Inflammatory macrophage treated with lipopolysaccharide for 1 hour (primary cell): ENCODE measurements around the gene PRAMEF8.
"Not testable (repeated sequence)": the region's sequence is repeated elsewhere in the genome, so short reads cannot be mapped to it uniquely, and the experiment has no call there.

Experiments
- DNase-seq, 2 donors: peaks; one replicate each; pipeline ENCODE4 v3.0.0-alpha.2; 2020 to 2022

The PRAMEF8 gene

GRCh38 chr1:13285037-13285436, at the start of gene PRAMEF8:
Gene PRAMEF8 (minus strand): TSS chr1:13285137. CDS start chr1:13284091, 1,046 bp downstream.
- DNase-seq = not testable (repeated sequence)

DNA sequence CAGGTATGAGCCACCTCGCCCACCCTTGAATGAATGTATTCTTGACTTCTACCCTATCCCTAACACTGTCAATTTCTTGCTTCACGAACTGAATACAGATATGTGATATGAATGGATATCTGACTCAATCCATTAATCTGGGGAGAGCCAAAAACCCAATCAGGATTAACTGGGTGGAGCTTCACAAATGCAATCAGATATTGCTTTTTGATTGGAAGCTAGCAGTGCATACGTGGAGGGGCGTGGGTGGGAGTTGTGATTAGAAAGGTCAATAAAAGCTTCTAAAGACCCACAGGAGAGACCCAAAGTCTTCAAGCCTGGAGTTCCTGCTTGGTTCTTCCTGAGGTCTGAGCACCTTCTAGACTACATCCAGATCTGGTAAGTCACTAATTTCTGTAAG, 30.3 kb upstream of the PRAMEF8 start, which contains the start of gene PRAMEF15:
Gene PRAMEF15 (plus strand): TSS at position 301 of the 400 bp plus-strand sequence. CDS start 2,827 bp downstream, outside the sequence.
- not testable (repeated sequence) for DNase-seq

DNA sequence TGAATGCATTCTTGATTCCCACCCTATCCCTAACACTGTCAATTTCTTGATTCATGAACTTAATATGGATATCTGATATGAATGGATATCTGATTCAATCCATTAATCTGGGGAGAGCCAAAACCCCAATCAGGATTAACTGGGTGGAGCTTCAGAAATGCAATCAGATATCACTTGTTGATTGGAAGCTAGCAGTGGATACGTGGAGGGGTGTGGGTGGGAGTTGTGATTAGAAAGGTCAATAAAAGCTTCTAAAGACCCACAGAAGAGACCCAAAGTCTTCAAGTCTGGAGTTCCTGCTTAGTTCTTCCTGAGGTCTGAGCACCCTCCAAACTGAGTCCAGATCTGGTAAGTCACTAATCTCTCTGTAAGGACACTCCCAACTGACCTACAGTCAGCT, 18.3 kb upstream of the PRAMEF8 start, which contains the start of gene PRAMEF33:
Gene PRAMEF33 (plus strand): TSS at position 301 of the 400 bp plus-strand sequence. CDS start 2,416 bp downstream, outside the sequence.
- not testable (repeated sequence) for DNase-seq

- DNase-seq = not testable (repeated sequence)
Measured at GRCh38 chr1:13302197-13302596, 17.3 kb upstream of the PRAMEF8 start.

DNA sequence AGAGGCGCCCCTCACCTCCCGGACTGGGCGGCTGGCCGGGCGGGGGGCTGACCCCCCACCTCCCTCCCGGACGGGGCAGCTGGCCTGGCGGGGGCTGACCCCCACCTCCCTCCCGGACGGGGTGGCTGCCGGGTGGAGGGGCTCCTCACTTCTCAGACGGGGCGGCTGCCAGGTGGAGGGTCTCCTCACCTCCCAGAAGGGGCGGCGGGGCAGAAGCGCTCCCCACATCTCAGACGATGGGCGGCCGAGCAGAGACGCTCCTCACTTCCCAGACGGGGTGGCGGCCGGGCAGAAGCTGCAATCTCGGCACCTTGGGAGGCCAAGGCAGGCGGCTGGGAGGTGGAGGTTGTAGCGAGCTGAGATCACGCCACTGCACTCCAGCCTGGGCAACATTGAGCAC, 13.8 kb upstream of the PRAMEF8 start:
- not testable (repeated sequence) for DNase-seq

- DNase-seq = not testable (repeated sequence)
Measured at GRCh38 chr1:13297216-13297931, 12.4 kb upstream of the PRAMEF8 start.

DNA sequence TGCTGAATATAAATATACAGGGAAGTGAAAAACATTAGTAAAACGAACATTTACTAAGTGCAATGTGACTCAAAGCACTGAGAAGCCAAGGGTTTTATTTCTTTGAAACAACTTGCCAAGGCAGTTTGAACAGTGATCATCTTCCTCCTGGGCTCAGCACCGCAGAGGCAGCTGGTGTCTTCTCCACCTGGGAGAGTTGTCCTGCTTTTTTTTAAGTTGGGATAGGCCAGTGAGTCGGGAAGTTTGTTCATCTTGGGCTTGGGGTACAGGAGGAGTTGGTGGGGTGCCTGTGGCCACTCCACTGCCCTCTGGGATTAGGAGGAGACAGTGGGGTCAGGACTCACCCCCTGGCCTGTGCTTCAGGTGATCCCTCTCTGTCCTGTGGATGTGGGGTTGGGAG, 4.1 kb upstream of the PRAMEF8 start:
- not testable (repeated sequence) for DNase-seq

DNA sequence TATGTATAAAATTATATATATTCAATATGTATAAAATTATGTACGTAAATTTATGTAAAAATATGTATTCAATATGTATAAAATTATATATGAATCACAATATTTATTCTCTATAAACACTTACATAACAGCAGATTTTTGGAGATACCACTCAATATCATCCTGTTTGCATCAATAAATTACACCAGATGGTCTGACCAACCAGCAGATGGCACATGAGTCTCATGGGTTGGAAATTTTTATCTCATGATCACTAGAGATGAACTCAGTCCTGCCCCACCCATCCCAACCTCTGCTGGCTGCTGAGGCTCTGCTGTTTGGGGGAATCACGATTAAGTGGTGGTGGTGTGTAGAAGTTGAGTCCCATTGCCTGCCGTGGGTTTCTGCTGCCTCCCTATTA, 5.3 kb downstream of the PRAMEF8 start:
- DNase-seq = not testable (repeated sequence)

DNA sequence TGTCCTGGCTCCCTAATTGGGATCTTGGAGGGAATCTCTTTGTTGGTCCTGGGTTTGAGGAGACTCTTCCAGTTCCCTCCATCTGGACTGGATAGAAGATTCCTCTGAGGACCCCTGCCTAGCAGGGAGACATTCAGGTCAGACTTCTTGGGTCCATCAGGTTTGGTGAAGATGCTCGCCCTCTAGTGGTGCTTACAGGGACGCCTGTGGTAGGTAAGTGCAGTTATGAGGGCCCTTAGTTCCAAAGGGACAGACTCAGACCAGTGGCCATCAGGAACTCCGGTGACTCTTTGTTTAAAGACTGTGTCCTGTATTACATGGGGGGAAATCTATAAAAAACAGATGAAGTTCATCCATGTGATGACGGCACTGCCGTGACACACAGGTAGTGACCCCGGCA, 7.9 kb downstream of the PRAMEF8 start:
- DNase-seq = peak in 1 of 2 donors; percentile 0

DNA sequence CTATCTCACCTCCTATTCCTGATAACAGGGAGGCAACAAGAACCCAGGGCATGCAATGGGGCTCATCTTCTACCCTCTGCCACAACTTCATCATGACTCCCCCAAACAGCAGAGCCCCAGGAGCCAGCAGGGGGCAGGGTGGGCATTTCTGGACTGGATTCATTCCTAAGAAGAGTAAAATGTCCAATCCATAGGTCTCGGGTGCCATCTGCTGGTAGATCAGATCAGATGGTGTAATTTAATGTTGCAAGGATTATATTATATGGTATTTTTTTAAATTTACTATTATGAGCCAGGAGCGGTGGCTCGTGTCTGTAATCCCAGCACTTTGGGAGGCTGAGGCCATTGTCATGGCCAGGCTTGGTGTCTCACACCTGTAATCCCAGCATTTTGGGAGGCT, 19.8 kb downstream of the PRAMEF8 start:
- not testable (repeated sequence) for DNase-seq

- not testable (repeated sequence) for DNase-seq
Measured at GRCh38 chr1:13253898-13254297, 31.0 kb downstream of the PRAMEF8 start, which contains the start of gene PRAMEF5. Gene PRAMEF5 (plus strand): TSS chr1:13254198. CDS start chr1:13259269, 5,071 bp downstream.

- DNase-seq = not testable (repeated sequence)
Measured at GRCh38 chr1:13247122-13247521, 37.8 kb downstream of the PRAMEF8 start.

GRCh38 chr1:13246554-13246871, 38.4 kb downstream of the PRAMEF8 start:
- not testable (repeated sequence) for DNase-seq

DNA sequence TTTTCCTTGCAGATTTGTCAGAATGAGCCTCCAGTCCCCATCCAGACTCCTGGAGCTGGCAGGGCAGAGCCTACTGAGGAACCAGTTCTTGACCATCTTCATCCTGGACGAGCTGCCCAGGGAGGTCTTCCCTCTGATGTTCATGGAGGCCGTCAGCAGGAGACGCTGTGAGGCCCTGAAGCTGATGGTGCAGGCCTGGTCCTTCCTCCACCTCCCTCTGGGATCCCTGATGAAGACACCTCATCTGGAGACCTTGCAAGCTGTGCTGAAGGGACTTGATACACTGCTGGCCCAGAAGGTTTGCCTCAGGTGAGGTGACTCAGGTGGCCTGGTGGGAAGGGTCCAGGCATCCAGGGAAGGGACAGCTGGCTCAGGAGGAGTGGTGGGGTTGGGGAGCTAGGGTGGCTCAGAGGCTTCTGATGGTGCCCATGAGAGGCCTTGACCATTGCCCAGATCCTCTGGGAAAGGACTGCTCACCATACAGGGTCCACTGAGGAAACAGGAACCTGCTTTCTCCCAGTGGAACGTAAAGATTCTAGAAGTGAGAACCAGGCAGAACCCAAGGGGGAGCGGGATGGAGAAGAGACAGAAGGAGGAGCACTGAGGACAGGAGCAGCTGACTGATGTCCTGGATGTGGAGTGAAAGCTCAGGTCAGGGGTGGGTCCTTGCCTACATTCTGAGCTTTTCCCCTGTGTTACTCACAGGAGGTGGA, 38.9 kb downstream of the PRAMEF8 start:
- DNase-seq = not testable (repeated sequence)

- not testable (repeated sequence) for DNase-seq
Measured at GRCh38 chr1:13243536-13244263, 41.2 kb downstream of the PRAMEF8 start.

DNA sequence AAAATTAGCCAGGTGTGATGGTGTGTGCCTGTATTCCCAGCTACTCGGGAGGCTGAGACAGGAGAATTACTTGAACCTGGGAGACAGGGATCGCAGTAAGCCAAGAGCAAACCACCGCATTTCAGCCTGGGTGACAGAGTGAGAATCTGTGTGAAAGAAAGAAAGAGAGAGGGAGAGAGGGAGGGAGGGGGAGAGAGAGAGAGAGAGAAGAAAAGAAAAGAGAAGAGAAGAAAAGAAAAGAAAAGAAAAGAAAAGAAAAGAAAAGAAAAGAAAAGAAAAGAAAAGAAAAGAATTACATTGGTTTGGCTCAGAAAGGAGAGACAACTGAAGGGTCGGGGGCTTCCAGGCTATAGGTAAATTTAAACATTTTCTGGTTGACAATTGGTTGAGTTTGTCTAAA, 45.3 kb downstream of the PRAMEF8 start:
- DNase-seq = not testable (repeated sequence)

GRCh38 chr1:13237572-13237971, 47.4 kb downstream of the PRAMEF8 start:
- DNase-seq = not testable (repeated sequence)

- not testable (repeated sequence) for DNase-seq
Measured at GRCh38 chr1:13234057-13234456, 50.9 kb downstream of the PRAMEF8 start.

- DNase-seq = not testable (repeated sequence)
Measured at GRCh38 chr1:13232056-13232455, 52.9 kb downstream of the PRAMEF8 start.
